ENCODE measurements around the gene CA12. TPM values are rescaled to one million over a fixed set of nuclear protein-coding genes. Genes with fewer than 3 reads are reported as not detected.

The CA12 gene
- total RNA-seq, 1 donor from 2014 or later = not detected

- Mint-ChIP-seq H3K4me1 (ENCODE audit: low read depth, unreplicated experiment) (no peaks in the 10 kb centered on the region), H3K4me3 (ENCODE audit: unreplicated experiment) (no peak overlapping the region), H3K36me3 (ENCODE audit: unreplicated experiment) (no peaks in the 10 kb centered on the region), H3K27ac (ENCODE audit: unreplicated experiment) (no peak overlapping the region), H3K9me3 (ENCODE audit: unreplicated experiment) (peaks cover 3% of the 10 kb centered on the region), H3K27me3 (ENCODE audit: unreplicated experiment) (no peaks in the 10 kb centered on the region)
- DNase-seq = no peak
- TF ChIP-seq CTCF (IDR thresholded peaks at IDR 0.05; ENCODE audit: partially characterized antibody, unreplicated experiment) = no peak
Measured at GRCh38 chr15:63330926-63331325, 50.7 kb downstream of the CA12 start.

- Mint-ChIP-seq H3K4me1 (ENCODE audit: low read depth, unreplicated experiment) (no peaks in the 10 kb centered on the region), H3K36me3 (ENCODE audit: unreplicated experiment) (no peaks in the 10 kb centered on the region), H3K27me3 (ENCODE audit: unreplicated experiment) (no peaks in the 10 kb centered on the region), H3K4me3 (ENCODE audit: unreplicated experiment) (no peak overlapping the region), H3K9me3 (ENCODE audit: unreplicated experiment) (peaks cover 3% of the 10 kb centered on the region), H3K27ac (ENCODE audit: unreplicated experiment) (no peak overlapping the region)
- no peak for DNase-seq
- TF ChIP-seq CTCF (IDR thresholded peaks at IDR 0.05; ENCODE audit: partially characterized antibody, unreplicated experiment) = no peak
Measured at GRCh38 chr15:63329567-63330350, 51.9 kb downstream of the CA12 start.

- no peaks in the 10 kb centered on the region for H3K4me1 Mint-ChIP-seq (ENCODE audit: low read depth, unreplicated experiment)
- no peak overlapping the region for H3K4me3 Mint-ChIP-seq (ENCODE audit: unreplicated experiment)
- H3K27ac Mint-ChIP-seq (ENCODE audit: unreplicated experiment) = no peak overlapping the region
- no peaks in the 10 kb centered on the region for H3K27me3 Mint-ChIP-seq (ENCODE audit: unreplicated experiment)
- no peak for TF ChIP-seq CTCF (IDR thresholded peaks at IDR 0.05; ENCODE audit: partially characterized antibody, unreplicated experiment)
- peaks cover 3% of the 10 kb centered on the region for H3K9me3 Mint-ChIP-seq (ENCODE audit: unreplicated experiment)
- H3K36me3 Mint-ChIP-seq (ENCODE audit: unreplicated experiment) = no peaks in the 10 kb centered on the region
- no peak for DNase-seq
Measured at GRCh38 chr15:63327648-63328421, 53.8 kb downstream of the CA12 start.

GRCh38 chr15:63324770-63325169 lies 56.9 kb downstream of the CA12 start:
- no peaks in the 10 kb centered on the region for H3K27me3 Mint-ChIP-seq (ENCODE audit: unreplicated experiment)
- no peaks in the 10 kb centered on the region for H3K9me3 Mint-ChIP-seq (ENCODE audit: unreplicated experiment)
- no peak overlapping the region for H3K27ac Mint-ChIP-seq (ENCODE audit: unreplicated experiment)
- H3K4me1 Mint-ChIP-seq (ENCODE audit: low read depth, unreplicated experiment) = no peaks in the 10 kb centered on the region
- DNase-seq = no peak
- no peaks in the 10 kb centered on the region for H3K36me3 Mint-ChIP-seq (ENCODE audit: unreplicated experiment)
- no peak for TF ChIP-seq CTCF (IDR thresholded peaks at IDR 0.05; ENCODE audit: partially characterized antibody, unreplicated experiment)
- no peak overlapping the region for H3K4me3 Mint-ChIP-seq (ENCODE audit: unreplicated experiment)
